DND-41 (cell line): ENCODE data around the gene MOGAT2.

ENCODE experiments used
- CTCF ChIP-seq: IDR thresholded peaks from 2 replicates; pipeline ENCODE4 v1.5.1; 2012; ENCODE audit warnings: borderline replicate concordance, low read length, moderate library complexity, mild to moderate bottlenecking; ENCODE audit not compliant: poor library complexity, severe bottlenecking; ENCODE audit errors: extremely low read depth
- EZH2 ChIP-seq: IDR thresholded peaks from 3 replicates; pipeline ENCODE4 v1.6.1; 2012; ENCODE audit warnings: borderline replicate concordance, low read depth, mild to moderate bottlenecking, moderate library complexity, low read length, inconsistent platforms; ENCODE audit not compliant: severe bottlenecking

DNA sequence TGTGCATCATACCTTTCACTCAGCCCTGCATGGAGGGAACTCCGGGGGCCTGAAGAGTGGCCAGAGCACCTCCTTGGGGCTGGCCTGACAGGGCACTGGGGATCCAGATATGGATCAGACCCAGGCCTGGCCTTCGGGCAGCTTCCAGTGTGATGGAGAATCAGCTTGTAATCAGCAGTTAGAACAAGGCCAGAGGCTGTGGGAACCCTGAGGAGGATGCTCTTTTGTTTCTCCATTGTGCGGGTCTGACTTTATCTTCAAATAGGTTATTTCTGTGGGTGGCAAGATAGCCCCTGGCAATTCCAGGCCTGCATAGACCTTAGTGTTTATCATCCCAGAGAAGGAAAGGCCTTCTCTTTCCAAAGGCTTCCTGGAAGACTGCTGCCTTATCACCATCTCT, 63.2 kb downstream of the MOGAT2 start:
- no peak for TF ChIP-seq CTCF
- TF ChIP-seq EZH2, result no peak
